Measurements from ENCODE around the gene PLEKHH2. TPM values are rescaled to one million over a fixed set of nuclear protein-coding genes. Genes with fewer than 3 reads are reported as not detected.
"Not testable (repeated sequence)": the region's sequence is repeated elsewhere in the genome, so short reads cannot be mapped to it uniquely, and the experiment has no call there.

The PLEKHH2 gene
- total RNA-seq, 4 donors from 2014 or later, result 3.3 to 158 (median 22.6) TPM

GRCh38 chr2:43685357-43685756 is 48.3 kb downstream of the PLEKHH2 start:
- no peak overlapping the region for H3K27ac ChIP-seq
- TF ChIP-seq CTCF (IDR thresholded peaks at IDR 0.05) (no peak), POLR2A (IDR thresholded peaks at IDR 0.05) (no peak)
- no peak for DNase-seq

GRCh38 chr2:43689999-43690398 is 52.9 kb downstream of the PLEKHH2 start:
- Histone ChIP-seq H3K36me3 (no peaks in the 10 kb centered on the region), H3K4me3 (no peak overlapping the region), H3K4me1 (no peaks in the 10 kb centered on the region), H3K27ac (no peak overlapping the region), H3K9me3 (no peaks in the 10 kb centered on the region), H3K27me3 (no peaks in the 10 kb centered on the region)
- DNase-seq, result no peak
- TF ChIP-seq CTCF (IDR thresholded peaks at IDR 0.05) (no peak), POLR2A (IDR thresholded peaks at IDR 0.05) (no peak)

More at GRCh38 chr2:43685357-43685756, 48.3 kb downstream of the PLEKHH2 start:
- no peak overlapping the region for H3K4me3 ChIP-seq
- no peaks in the 10 kb centered on the region for H3K27me3 ChIP-seq
- H3K9me3 ChIP-seq, result no peaks in the 10 kb centered on the region
- H3K36me3 ChIP-seq, result no peaks in the 10 kb centered on the region
- no peaks in the 10 kb centered on the region for H3K4me1 ChIP-seq

- no peak overlapping the region for H3K27ac ChIP-seq
- TF ChIP-seq POLR2A (IDR thresholded peaks at IDR 0.05) (no peak), CTCF (IDR thresholded peaks at IDR 0.05) (no peak)
- H3K4me3 ChIP-seq, result no peak overlapping the region
Observed at GRCh38 chr2:43692428-43692994, 55.5 kb downstream of the PLEKHH2 start.

GRCh38 chr2:43698140-43698539 is 61.1 kb downstream of the PLEKHH2 start:
- not testable (repeated sequence) for H3K27me3 ChIP-seq, DNase-seq

More at GRCh38 chr2:43692428-43692994, 55.5 kb downstream of the PLEKHH2 start:
- Histone ChIP-seq H3K27me3 (no peaks in the 10 kb centered on the region), H3K4me1 (no peaks in the 10 kb centered on the region), H3K36me3 (no peaks in the 10 kb centered on the region), H3K9me3 (no peaks in the 10 kb centered on the region)
- DNase-seq, result no peak

GRCh38 chr2:43699761-43700160 is 62.7 kb downstream of the PLEKHH2 start:
- Histone ChIP-seq H3K9me3 (no peaks in the 10 kb centered on the region), H3K36me3 (no peaks in the 10 kb centered on the region), H3K4me3 (no peak overlapping the region), H3K27me3 (no peaks in the 10 kb centered on the region), H3K27ac (no peak overlapping the region), H3K4me1 (no peaks in the 10 kb centered on the region)
- no peak for DNase-seq
- TF ChIP-seq CTCF (IDR thresholded peaks at IDR 0.05) (no peak), POLR2A (IDR thresholded peaks at IDR 0.05) (no peak)

More at GRCh38 chr2:43698140-43698539, 61.1 kb downstream of the PLEKHH2 start:
- not testable (repeated sequence) for H3K27ac ChIP-seq, H3K4me3 ChIP-seq, H3K36me3 ChIP-seq, H3K9me3 ChIP-seq, H3K4me1 ChIP-seq

GRCh38 chr2:43701111-43701510 is 64.1 kb downstream of the PLEKHH2 start:
- no peaks in the 10 kb centered on the region for H3K9me3 ChIP-seq
- no peaks in the 10 kb centered on the region for H3K4me1 ChIP-seq
- no peak overlapping the region for H3K4me3 ChIP-seq
- no peak for DNase-seq
- H3K27me3 ChIP-seq, result no peaks in the 10 kb centered on the region
- TF ChIP-seq CTCF (IDR thresholded peaks at IDR 0.05) (no peak), POLR2A (IDR thresholded peaks at IDR 0.05) (no peak)
- H3K36me3 ChIP-seq, result no peaks in the 10 kb centered on the region
- H3K27ac ChIP-seq, result no peak overlapping the region

Measured in Peyer's patch (tissue), 4 donors.